Progenitor cell of endocrine pancreas (in vitro differentiated cells): ENCODE results near the gene SPEG. TPM values are rescaled to one million over a fixed set of nuclear protein-coding genes. Genes with fewer than 3 reads are reported as not detected.

Experiments
- DNase-seq: peaks from one replicate; pipeline ENCODE4 v3.0.0; 2021; ENCODE audit warnings: low spot score; ENCODE audit not compliant: unreplicated experiment
- H3K27ac Mint-ChIP-seq: 2 replicates; pipeline ENCODE4 v1.8.0; 2021; ENCODE audit warnings: mild to moderate bottlenecking, moderate library complexity, mixed read lengths
- H3K27me3 Mint-ChIP-seq: 2 replicates; pipeline ENCODE4 v1.8.0; 2021; ENCODE audit warnings: mixed read lengths
- H3K36me3 Mint-ChIP-seq: 2 replicates; pipeline ENCODE4 v1.8.0; 2022; ENCODE audit warnings: mixed read lengths; ENCODE audit not compliant: insufficient read depth
- H3K4me1 Mint-ChIP-seq: 2 replicates; pipeline ENCODE4 v1.8.0; 2021; ENCODE audit warnings: low read depth, mixed read lengths
- H3K4me3 Mint-ChIP-seq: 2 replicates; pipeline ENCODE4 v1.8.0; 2021; ENCODE audit warnings: low read depth, mild to moderate bottlenecking, moderate library complexity, mixed read lengths
- H3K9me3 Mint-ChIP-seq: 2 replicates; pipeline ENCODE4 v1.8.0; 2021; ENCODE audit warnings: low read depth, mixed read lengths
- CTCF ChIP-seq: fragments of 200-600 bp; sonication (generic); IDR thresholded peaks from one replicate; pipeline ENCODE4 v1.5.0; 2021; ENCODE audit warnings: antibody characterized with exemption, mild to moderate bottlenecking; ENCODE audit not compliant: unreplicated experiment
- total RNA-seq: library from RNA; stranded (reverse); gene quantifications from 2 replicates; pipeline ENCODE4 v1.2.1, GENCODE V29; 2021

Gene SPEG
- total RNA-seq, 1 donor from 2014 or later = 15.1 TPM

GRCh38 chr2:219401606-219402005 is 33.0 kb upstream of the SPEG start:
- Mint-ChIP-seq H3K36me3 (no peaks in the 10 kb centered on the region), H3K4me3 (no peak overlapping the region), H3K9me3 (no peaks in the 10 kb centered on the region), H3K4me1 (peaks cover 37% of the 10 kb centered on the region), H3K27me3 (peaks cover 10% of the 10 kb centered on the region), H3K27ac (no peak overlapping the region)
- no peak for DNase-seq
- no peak for TF ChIP-seq CTCF

- Mint-ChIP-seq H3K27ac (peak overlapping the region; percentile 46), H3K4me3 (no peak overlapping the region), H3K36me3 (no peaks in the 10 kb centered on the region), H3K9me3 (no peaks in the 10 kb centered on the region), H3K27me3 (peaks cover 16% of the 10 kb centered on the region), H3K4me1 (peaks cover 36% of the 10 kb centered on the region)
- peak; percentile 96 for TF ChIP-seq CTCF
- peak; percentile 66 for DNase-seq
Observed at GRCh38 chr2:219402665-219403515, 31.8 kb upstream of the SPEG start.

- no peak for DNase-seq
Observed at GRCh38 chr2:219403861-219404260, 30.8 kb upstream of the SPEG start.

GRCh38 chr2:219404291-219404910 is 30.2 kb upstream of the SPEG start:
- H3K4me3 Mint-ChIP-seq = no peak overlapping the region
- no peak for TF ChIP-seq CTCF
- no peaks in the 10 kb centered on the region for H3K36me3 Mint-ChIP-seq
- H3K9me3 Mint-ChIP-seq = no peaks in the 10 kb centered on the region
- no peak for DNase-seq
- no peak overlapping the region for H3K27ac Mint-ChIP-seq
- H3K27me3 Mint-ChIP-seq = peaks cover 19% of the 10 kb centered on the region
- peaks cover 26% of the 10 kb centered on the region for H3K4me1 Mint-ChIP-seq

More at GRCh38 chr2:219403861-219404260, 30.8 kb upstream of the SPEG start:
- H3K27ac Mint-ChIP-seq = no peak overlapping the region
- no peaks in the 10 kb centered on the region for H3K36me3 Mint-ChIP-seq
- peaks cover 31% of the 10 kb centered on the region for H3K4me1 Mint-ChIP-seq
- peaks cover 19% of the 10 kb centered on the region for H3K27me3 Mint-ChIP-seq
- no peak overlapping the region for H3K4me3 Mint-ChIP-seq
- no peaks in the 10 kb centered on the region for H3K9me3 Mint-ChIP-seq
- TF ChIP-seq CTCF = no peak

GRCh38 chr2:219404954-219405353 is 29.7 kb upstream of the SPEG start:
- peaks cover 24% of the 10 kb centered on the region for H3K27me3 Mint-ChIP-seq
- H3K4me3 Mint-ChIP-seq = no peak overlapping the region
- peaks cover 21% of the 10 kb centered on the region for H3K4me1 Mint-ChIP-seq
- no peak overlapping the region for H3K27ac Mint-ChIP-seq
- no peaks in the 10 kb centered on the region for H3K36me3 Mint-ChIP-seq
- H3K9me3 Mint-ChIP-seq = no peaks in the 10 kb centered on the region
- DNase-seq = no peak
- no peak for TF ChIP-seq CTCF
